Stimulated activated CD8-positive, alpha-beta memory T cell treated with anti-CD3 and anti-CD28 coated beads, Interleukin-2, amount 100 ng/mL, for 48 hours (primary cell): ENCODE data around the gene ERBB4.

Experiments
- DNase-seq, 2 donors: peaks; one replicate each; pipeline ENCODE4 v3.0.0-alpha.2; 2020; ENCODE audit warnings: low read depth in 2 of 2

The ERBB4 gene

GRCh38 chr2:212083492-212083891 is 455.1 kb downstream of the ERBB4 start:
- no peak for DNase-seq

- no peak for DNase-seq
These were observed 460.5 kb downstream of the ERBB4 start for GRCh38 chr2:212078103-212078502.

GRCh38 chr2:212076456-212076855 is 462.1 kb downstream of the ERBB4 start:
- DNase-seq: no peak

GRCh38 chr2:212073360-212073759 is 465.2 kb downstream of the ERBB4 start:
- DNase-seq: no peak

GRCh38 chr2:212066546-212066945 is 472.1 kb downstream of the ERBB4 start:
- DNase-seq: no peak

GRCh38 chr2:212064318-212064717 is 474.3 kb downstream of the ERBB4 start:
- DNase-seq: no peak

- no peak for DNase-seq
These were observed 486.0 kb downstream of the ERBB4 start for GRCh38 chr2:212052412-212053159.

- no peak for DNase-seq
These were observed 487.7 kb downstream of the ERBB4 start for GRCh38 chr2:212050871-212051270.

GRCh38 chr2:212042562-212042961 is 496.0 kb downstream of the ERBB4 start:
- DNase-seq: no peak

GRCh38 chr2:212037062-212037461 is 501.5 kb downstream of the ERBB4 start:
- DNase-seq: no peak

GRCh38 chr2:212034841-212035585 is 503.6 kb downstream of the ERBB4 start:
- DNase-seq: no peak

- DNase-seq: no peak
These were observed 504.7 kb downstream of the ERBB4 start for GRCh38 chr2:212033888-212034287.

- DNase-seq: no peak
These were observed 505.9 kb downstream of the ERBB4 start for GRCh38 chr2:212032536-212033219.

- no peak for DNase-seq
These were observed 506.6 kb downstream of the ERBB4 start for GRCh38 chr2:212032032-212032431.

GRCh38 chr2:212030709-212031108 is 507.9 kb downstream of the ERBB4 start:
- DNase-seq: no peak

- DNase-seq: no peak
These were observed 509.7 kb downstream of the ERBB4 start for GRCh38 chr2:212028798-212029394.

GRCh38 chr2:212027681-212028628 is 510.6 kb downstream of the ERBB4 start:
- no peak for DNase-seq

GRCh38 chr2:212024040-212024439 is 514.6 kb downstream of the ERBB4 start:
- no peak for DNase-seq

GRCh38 chr2:212022966-212023365 is 515.6 kb downstream of the ERBB4 start:
- DNase-seq: no peak

GRCh38 chr2:212021947-212022346 is 516.7 kb downstream of the ERBB4 start:
- no peak for DNase-seq

GRCh38 chr2:212015588-212015987 is 523.0 kb downstream of the ERBB4 start:
- DNase-seq: no peak
